GM18907 (cell line): ENCODE measurements around the gene DYRK1A.
"Not testable (repeated sequence)": the region's sequence is repeated elsewhere in the genome, so short reads cannot be mapped to it uniquely, and the experiment has no call there.

Experiments used
- ATAC-seq: cut with Tn5 transposase; IDR thresholded peaks from one replicate; pipeline ENCODE4 v1.9.1; 2021; ENCODE audit warnings: mild to moderate bottlenecking, moderate library complexity; ENCODE audit not compliant: unreplicated experiment

Gene DYRK1A

DNA sequence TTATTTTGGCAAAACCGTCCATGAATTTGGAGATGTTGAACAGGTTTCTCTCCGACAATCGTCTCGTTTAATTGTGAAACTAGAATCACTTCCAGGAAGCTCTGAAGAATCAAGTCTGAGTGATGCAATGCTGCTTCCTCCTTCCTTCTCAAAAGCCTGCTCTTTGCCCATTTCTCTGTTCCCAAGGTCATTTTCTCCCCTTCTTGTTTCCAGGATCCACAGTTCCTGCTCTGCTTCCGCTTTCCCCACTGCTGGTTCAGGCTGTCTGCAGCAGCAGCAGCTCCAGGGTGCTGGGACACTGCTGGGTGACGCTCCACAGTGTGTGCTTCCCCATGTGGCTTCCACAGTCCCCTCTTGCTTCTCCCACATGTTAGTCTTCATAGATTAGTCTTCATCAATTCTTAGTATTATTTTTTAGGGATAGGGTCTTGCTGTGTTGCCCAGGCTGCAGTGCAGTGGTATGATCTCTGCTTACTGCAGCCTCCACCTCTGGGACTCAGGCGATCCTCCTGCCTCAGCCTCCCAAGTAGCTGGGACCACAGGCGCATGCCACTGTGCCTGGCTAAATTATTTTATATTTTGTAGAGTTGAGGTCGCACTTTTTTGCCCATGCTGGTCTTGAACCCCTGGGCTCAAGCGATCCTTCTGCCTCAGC lies 156.2 kb downstream of the DYRK1A start:
- ATAC-seq: no peak

DNA sequence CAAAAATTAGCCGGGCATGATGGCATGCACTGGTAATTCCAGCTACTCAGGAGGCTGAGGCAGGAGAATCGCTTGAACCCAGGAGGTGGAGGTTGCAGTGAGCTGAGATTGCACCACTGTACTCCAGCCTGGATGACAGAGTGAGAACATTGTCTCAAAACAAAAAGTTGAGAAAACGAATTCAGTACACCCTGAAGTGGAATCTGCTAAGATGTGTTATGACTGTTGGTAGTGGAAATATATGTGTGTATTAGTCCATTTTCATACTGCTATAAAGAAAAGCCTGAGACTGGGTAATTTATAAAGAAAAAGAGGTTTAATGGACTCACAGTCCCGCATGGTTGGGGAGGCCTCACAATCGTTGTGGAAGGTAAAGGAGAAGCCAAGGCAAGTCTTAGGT lies 158.4 kb downstream of the DYRK1A start:
- ATAC-seq: not testable (repeated sequence)

DNA sequence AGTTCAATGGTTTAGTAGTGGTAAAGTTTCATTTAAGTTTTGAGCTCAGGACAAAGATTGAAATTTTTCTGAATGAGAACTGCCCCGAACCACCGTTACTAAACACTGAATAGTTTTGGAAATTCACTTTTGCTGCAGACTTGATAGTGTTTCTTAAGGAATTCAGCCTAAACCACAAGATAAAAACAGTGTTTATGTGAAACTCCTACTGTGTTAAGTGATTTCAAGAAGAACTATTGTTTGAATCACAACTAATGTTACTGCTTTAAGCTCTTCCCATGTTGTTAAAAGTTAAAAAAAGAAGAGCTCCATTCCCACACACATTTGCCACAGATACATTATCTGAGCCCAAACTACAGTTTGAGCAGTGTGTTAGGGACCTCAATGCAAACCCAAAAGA lies 159.2 kb downstream of the DYRK1A start:
- no peak for ATAC-seq

DNA sequence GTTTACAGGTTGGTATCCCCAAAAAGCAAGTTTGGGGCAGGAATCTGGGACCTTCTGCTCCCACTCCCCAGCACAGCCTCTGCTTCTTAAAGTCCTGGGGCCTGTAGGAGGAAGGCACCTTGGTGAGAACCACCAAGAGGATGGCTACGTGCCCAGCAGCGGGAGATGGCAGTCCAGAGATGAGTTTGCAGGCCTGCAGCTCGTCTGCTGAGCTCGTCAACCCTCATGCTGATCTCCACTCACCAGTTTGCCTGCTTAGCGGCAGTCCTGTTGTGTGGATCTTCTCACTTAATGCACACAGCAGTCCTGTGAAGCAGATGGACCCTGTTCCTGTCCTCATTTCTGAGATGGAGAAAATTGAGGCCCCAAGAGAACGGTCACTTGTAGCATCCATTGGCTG lies 160.5 kb downstream of the DYRK1A start:
- no peak for ATAC-seq

DNA sequence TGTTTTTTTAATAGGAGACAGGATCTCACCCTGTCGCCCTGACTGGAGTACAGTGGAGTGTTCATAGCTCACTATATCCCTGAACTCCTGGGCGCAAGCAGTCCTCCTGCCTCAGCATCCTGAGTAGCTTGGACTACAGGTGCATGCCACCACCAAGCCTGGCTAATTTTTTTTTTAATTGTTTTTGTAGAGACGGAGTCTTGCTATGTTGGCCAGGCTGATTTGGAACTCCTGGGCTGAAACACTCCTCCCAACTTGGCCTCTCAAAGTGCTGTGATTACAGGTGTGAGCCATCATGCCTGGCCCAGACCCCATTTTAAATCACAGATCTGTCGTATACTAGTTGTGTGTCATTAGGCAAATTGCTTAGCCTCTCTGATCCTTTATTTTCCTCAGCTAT lies 161.1 kb downstream of the DYRK1A start:
- no peak for ATAC-seq

DNA sequence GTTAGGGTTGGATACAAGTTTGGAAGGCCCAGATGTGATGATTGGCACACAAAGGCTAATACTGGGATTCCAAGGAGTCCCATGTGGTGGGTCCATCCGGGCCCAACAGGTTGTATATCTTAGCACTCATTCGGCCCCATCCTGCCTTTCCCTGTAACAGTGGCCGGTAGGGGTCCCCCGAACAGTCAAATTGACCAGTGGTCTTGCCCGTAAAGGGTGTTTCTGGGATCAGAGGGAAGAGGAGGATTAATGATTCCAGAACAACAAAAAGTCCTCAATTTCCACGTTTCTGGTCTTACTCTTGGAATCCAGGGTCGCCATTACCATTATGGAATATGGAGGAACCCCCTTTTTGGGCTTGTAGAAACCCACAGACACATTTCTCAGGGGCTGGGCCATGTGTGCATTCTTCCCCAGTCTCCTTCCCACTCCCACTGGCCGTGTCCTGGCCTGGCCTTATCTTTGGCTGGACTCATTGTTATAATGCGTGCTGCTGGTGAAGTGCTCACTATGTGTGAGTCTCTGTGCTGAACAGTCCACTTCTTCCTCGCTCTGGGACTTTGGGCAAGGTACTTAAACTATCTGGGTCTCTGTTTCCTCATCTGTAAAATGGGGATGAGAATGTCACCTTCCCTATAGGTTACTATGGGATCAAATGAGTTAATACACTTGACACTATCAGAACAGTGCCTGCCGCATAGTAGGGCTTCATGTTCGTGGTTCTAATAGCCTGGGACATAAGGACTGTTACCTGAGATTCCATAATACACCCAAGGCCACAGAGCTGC lies 161.8 kb downstream of the DYRK1A start:
- no peak for ATAC-seq

DNA sequence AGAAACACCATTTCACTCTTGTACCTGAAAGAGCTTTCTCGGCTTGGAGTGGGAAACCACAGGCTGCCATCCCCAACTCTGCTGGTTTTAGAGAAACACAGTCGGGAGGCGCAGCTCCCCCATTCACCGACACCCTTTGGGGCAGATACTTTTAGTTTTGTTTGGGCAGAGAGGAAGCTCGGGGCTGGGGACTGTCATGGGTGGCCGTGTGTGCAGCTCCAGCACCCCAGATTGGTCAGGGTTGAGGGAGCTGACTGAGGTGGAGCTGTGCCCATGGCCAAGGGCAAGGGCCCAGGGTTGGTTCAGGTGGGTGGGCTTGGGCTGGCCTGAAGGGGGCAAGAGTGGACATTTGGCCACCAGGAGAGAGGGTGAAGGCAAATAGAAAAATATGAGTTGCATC lies 163.1 kb downstream of the DYRK1A start:
- ATAC-seq: no peak

DNA sequence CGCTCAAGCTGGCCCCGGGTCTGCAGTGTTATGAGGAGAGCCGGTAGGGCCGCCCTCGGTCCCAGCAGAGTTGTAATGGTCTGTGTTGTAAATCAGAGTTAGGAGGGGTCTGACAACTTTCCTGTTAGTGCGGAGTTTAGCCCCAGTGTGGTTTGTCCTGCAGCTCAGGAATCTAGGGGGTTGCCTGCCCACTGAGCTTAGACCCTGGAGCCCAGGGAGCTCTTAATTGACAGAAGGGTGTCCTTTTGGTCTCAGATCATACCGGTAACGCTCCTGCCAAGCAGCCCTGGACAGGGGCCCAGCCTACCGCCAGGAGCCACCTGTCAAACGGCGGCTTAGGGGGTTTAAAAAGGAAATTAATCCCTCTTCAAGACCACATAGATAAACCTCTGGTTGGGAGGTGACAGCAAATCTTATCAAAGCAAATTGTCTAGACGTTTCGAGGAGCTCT lies 164.4 kb downstream of the DYRK1A start:
- no peak for ATAC-seq

DNA sequence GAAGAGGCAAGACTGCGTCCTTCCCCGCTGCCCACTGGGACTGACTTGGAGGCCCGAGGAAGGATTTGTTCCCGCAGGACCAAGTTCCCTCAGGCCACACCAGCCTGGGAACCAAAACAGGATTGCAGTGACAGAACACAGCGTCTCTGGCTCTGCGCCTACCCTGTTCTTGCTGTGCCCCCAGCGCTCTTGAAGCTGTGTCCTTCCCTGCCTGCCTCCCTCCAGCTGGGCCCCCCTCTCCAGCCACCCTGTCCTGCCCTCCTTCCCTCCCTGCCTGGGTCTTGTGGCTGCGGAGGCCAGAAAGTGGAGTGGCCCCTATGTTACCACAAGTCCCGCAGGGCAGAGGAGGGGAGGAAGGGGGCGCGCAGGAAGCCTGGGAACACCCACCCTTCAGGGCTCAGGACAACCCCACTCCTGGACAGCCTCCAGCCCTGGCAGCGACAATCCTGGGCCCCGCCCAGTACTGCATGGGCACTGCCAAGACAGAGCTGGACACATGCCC lies 164.9 kb downstream of the DYRK1A start:
- no peak for ATAC-seq

DNA sequence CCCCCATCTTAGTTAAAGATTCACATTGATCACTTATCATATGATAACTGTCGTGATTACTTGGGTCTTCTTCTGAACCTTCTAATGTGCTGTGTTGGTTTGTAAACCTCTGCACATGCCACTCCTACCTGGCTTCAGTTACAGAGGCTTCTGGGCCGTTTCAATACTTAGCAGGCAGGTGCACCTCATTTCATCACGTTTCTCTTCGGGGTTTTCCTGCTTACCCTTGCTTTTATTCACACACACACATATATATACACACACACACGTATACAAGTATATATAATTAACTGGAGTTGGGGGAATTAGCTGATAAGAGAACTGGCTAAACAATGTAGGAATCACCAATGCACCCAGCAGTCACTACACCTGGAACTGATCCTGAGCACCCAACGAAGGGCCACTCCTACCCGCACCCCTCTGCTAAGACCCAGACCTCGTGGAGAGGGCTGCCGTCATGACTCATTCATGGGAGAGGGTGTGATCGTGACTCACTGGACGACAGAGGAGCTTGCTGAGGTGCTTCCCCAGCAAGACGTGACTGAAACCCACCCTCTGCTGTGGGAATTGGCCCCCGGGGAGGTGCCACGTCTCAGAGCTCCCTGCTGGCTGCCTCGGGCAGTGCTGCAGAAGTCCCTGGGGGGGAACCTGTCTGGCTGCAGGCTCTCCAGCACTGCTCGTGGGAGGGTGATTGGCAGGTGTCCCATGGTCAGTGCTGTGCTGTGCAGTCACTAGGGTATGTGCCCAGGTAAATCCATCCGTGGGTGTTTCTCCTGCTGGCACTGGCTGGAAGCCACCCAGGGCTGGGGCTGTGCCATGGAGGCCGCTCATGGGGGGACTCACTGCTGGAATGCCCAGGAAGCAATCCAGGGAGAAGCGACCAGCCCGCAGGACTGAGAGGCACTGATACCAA lies 166.6 kb downstream of the DYRK1A start:
- peak; percentile 66 for ATAC-seq

DNA sequence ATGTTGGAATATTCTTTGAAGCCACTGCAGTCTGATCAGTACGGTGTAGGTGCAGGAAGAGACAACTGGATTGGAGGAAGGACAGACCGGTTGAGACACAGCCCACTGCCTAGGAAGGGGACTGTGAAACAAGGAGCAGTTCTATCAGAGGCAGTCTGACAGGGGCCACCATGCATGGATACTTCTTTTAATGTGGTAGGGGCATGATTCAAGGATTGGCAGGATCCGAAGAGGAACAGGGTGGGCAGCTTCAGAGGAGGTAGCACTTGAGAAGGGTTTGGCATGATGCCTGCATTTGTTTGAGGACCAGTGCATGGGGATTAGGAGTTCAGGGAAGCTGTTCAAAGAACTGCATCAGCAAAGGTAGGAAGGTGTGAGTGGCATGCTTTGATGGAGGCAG lies 167.9 kb downstream of the DYRK1A start:
- no peak for ATAC-seq

DNA sequence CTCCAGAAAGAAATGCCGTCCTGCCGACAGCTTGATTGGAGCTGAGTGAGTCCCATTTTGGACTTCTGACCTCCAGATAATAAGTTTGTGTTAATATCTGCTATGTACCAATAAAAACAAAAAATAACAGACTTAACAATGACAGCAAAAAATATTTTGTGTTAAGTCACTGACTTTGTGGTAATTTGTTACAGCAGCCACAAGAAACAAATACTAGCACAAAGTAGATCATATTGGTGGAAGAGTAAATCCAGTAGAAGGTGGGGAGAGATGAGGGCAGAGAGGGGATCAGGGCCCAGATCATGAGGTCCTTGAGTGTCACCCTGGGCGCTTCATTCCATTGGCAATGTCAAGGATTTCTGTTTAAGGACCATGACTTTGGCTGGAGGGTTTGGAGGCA lies 168.6 kb downstream of the DYRK1A start:
- no peak for ATAC-seq

DNA sequence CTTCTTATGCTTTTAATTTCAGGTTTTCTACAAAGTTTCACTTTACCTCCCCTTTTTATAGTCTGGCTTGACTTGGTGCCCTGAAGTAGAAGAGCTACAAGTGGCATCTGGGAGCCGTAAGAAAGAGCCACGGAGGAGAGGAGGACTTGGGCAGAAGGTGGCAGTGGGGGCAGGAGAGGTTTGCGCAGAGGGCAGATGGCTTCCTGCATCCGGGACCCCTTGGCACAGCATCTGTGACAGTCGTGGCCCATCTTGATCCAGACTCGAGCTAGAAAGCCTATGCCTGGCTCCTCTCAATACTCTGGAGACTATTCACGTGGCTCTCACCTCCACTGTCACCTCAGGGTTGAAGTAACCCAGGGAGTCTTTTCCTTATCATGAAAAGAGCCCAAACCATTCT lies 169.1 kb downstream of the DYRK1A start:
- no peak for ATAC-seq

DNA sequence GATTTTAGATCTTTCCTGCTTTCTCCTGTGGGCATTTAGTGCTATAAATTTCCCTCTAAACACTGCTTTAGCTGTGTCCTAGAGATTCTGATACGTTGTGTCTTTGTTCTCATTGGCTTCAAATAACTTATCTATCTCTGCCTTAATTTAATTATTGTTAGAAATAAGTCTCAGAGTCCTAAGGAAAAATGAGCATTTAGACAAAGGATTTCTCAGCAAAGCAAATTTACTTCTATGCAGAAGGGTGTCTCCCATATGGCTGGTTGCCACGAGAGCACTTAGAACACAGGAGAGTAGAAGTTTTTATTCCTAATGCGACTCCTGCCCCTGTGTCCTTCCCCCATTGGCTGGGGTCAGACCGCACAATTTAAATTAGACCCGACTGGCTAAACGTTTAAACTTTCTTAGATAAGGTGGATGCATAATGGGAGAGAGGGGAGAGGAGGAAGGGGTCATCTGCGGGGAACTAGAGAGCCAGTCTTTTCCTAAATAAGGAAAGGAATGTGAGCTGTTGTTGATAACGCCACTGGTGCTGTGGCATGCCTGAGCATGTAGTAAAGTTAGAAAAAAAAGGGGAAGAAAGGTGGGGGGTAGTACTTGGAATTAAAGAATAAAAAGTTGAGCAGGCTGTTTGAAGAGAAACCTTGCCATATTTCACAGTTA lies 170.2 kb downstream of the DYRK1A start:
- ATAC-seq: no peak

DNA sequence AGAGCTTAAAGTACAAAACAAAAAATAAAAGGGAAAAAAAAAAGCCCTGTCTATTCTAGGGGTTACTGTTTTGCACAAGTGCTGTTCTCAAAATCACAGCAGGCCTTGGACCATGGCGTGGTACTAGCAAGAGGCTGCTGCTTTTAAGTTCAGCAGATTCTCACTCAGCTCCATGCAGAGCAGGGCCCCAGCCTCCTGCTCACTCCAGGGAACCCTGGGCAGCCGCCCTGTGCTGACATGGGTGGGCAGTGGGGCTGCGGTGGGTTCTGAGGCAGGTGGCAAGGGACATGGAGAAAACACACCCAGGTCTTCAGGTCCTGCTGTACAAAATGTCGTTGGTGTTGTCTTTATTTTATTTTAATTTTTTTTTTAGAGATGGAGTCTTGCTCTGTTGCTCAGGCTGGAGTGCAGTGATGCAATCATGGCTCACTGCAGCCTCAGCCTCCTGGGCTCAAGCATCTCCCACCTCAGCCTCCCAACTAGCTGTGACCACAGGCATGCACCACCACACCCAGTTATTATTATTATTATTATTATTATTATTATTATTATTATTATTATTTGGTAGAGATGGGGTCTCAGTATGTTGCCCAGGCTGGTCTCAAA lies 170.9 kb downstream of the DYRK1A start:
- ATAC-seq: no peak

DNA sequence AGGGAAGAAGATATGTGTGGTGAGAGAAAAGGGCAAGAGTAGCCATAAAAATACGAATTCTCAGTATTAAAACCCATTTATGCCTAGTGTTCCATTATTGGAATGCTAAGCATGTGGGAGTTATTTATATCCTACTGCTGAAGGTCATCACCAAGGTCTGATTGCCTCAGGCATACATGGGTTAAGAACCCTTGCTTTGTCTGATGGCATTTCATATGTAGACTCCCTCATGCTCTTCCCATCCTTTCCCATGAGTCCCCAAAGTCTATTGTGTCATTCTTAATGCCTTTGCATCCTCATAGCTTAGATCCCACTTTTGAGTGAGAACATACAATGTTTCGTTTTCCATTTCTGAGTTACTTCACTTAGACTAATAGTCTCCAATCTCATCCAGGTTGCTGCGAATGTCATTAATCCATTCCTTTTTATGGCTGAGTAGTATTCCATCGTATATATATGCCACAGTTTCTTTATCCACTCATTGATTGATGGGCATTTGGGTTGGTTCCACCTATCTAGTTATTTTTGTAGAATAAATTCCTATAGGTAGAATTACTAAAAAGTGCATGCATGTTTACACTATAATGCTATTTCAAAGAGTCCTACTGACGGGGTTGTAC lies 172.5 kb downstream of the DYRK1A start:
- no peak for ATAC-seq

DNA sequence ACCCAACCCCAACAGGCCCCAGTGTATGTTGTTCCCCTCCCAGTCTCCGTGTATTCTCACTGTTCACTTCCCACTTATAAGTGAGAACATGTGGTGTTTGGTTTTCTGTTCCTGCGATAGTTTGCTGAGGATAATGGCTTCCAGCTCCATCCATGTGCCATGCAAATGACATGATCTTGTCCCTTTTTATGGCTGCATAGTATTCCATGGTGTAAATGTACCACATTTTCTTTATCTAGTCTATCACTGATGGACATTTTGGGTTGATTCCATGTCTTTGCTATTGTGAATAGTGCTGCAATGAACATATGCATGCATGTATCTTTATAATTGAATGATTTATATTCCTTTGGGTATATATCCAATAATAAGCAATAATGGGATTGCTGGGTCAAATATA lies 174.6 kb downstream of the DYRK1A start:
- not testable (repeated sequence) for ATAC-seq

DNA sequence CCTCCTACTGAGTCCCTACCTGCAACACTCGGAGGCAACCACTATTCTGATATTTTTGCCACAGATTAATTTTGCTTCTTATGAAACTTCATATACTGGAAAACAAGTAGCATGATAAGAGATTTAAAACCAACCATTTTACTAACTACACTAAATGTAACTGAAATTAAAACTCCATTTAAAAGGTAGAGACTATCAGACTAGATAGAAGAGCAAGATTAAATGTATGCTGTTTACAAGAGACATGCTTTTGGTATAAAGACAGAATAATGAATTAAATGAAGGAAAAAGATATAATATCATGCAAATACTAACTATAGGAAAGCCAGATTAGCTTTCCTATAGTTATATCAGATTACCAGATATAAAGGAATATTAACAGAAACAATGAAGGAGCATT lies 175.9 kb downstream of the DYRK1A start:
- no peak for ATAC-seq

DNA sequence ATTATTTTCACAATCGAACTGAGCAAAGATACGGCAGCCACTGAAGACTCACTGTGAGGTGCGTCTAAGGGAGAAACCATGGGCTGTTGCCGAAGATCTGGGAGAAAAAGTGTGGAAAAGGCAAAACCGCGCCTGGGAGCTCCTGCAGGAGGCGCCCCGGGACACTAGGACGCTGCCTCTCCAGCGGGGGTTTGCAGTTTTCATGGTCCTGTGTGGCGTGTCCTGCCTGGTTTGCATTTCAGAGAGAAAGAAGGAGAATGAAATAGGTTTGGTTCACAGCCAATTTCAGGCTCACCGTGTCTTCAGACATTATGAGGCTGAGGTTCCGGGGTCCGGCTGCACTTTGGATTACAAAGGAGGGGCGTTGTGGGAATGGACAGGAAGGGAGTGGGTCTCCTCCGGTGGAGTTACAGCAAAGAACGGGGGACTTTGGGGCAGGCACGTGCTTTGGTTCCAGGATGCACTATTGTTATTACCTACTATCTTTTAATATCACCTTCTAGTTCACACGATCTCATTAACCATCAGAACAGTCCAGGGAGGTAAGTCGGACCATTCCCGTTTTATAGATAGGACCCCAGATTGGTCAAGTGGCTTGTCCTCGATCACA lies 179.8 kb downstream of the DYRK1A start:
- ATAC-seq: no peak
